ENCODE measurements around the gene ASPM.

The ASPM gene

GRCh38 chr1:197081117-197081753 is 65.2 kb downstream of the ASPM start:
- Histone ChIP-seq H3K9ac (ENCODE audit: low read length in 2 of 2) (no peak overlapping the region), H3K36me3 (ENCODE audit: control insufficient read depth in 2 of 2, insufficient read depth in 2 of 2, low read length in 2 of 2) (no peaks in the 10 kb centered on the region), H3K4me3 (ENCODE audit: low read length in 2 of 2) (no peak overlapping the region), H3K4me1 (ENCODE audit: control insufficient read depth, insufficient read depth, low read length) (no peaks in the 10 kb centered on the region), H3K9me3 (ENCODE audit: control insufficient read depth in 2 of 2, low read length in 2 of 2) (no peaks in the 10 kb centered on the region), H3K27ac (ENCODE audit: low read length) (no peak overlapping the region), H3K27me3 (ENCODE audit: control insufficient read depth in 1 of 2, insufficient read depth in 2 of 2, low read length in 2 of 2) (no peaks in the 10 kb centered on the region)

- Histone ChIP-seq H3K36me3 (ENCODE audit: control insufficient read depth in 2 of 2, insufficient read depth in 2 of 2, low read length in 2 of 2) (no peaks in the 10 kb centered on the region), H3K4me1 (ENCODE audit: control insufficient read depth, insufficient read depth, low read length) (no peaks in the 10 kb centered on the region)
Observed at GRCh38 chr1:197080323-197080722, 66.1 kb downstream of the ASPM start.

GRCh38 chr1:197076585-197076984 is 69.9 kb downstream of the ASPM start:
- Histone ChIP-seq H3K9ac (ENCODE audit: low read length in 2 of 2) (no peak overlapping the region), H3K36me3 (ENCODE audit: control insufficient read depth in 2 of 2, insufficient read depth in 2 of 2, low read length in 2 of 2) (no peaks in the 10 kb centered on the region), H3K27ac (ENCODE audit: low read length) (no peak overlapping the region), H3K4me1 (ENCODE audit: control insufficient read depth, insufficient read depth, low read length) (no peaks in the 10 kb centered on the region), H3K9me3 (ENCODE audit: control insufficient read depth in 2 of 2, low read length in 2 of 2) (no peaks in the 10 kb centered on the region), H3K4me3 (ENCODE audit: low read length in 2 of 2) (no peak overlapping the region), H3K27me3 (ENCODE audit: control insufficient read depth in 1 of 2, insufficient read depth in 2 of 2, low read length in 2 of 2) (no peaks in the 10 kb centered on the region)

More at GRCh38 chr1:197080323-197080722, 66.1 kb downstream of the ASPM start:
- Histone ChIP-seq H3K4me3 (ENCODE audit: low read length in 2 of 2) (no peak overlapping the region), H3K9ac (ENCODE audit: low read length in 2 of 2) (no peak overlapping the region), H3K9me3 (ENCODE audit: control insufficient read depth in 2 of 2, low read length in 2 of 2) (no peaks in the 10 kb centered on the region), H3K27ac (ENCODE audit: low read length) (no peak overlapping the region), H3K27me3 (ENCODE audit: control insufficient read depth in 1 of 2, insufficient read depth in 2 of 2, low read length in 2 of 2) (no peaks in the 10 kb centered on the region)

- Histone ChIP-seq H3K4me3 (ENCODE audit: low read length in 2 of 2) (no peak overlapping the region), H3K9ac (ENCODE audit: low read length in 2 of 2) (no peak overlapping the region), H3K9me3 (ENCODE audit: control insufficient read depth in 2 of 2, low read length in 2 of 2) (no peaks in the 10 kb centered on the region), H3K27ac (ENCODE audit: low read length) (no peak overlapping the region), H3K4me1 (ENCODE audit: control insufficient read depth, insufficient read depth, low read length) (no peaks in the 10 kb centered on the region), H3K27me3 (ENCODE audit: control insufficient read depth in 1 of 2, insufficient read depth in 2 of 2, low read length in 2 of 2) (no peaks in the 10 kb centered on the region), H3K36me3 (ENCODE audit: control insufficient read depth in 2 of 2, insufficient read depth in 2 of 2, low read length in 2 of 2) (no peaks in the 10 kb centered on the region)
Observed at GRCh38 chr1:197073978-197074377, 72.5 kb downstream of the ASPM start.

- Histone ChIP-seq H3K4me3 (ENCODE audit: low read length in 2 of 2) (no peak overlapping the region), H3K4me1 (ENCODE audit: control insufficient read depth, insufficient read depth, low read length) (no peaks in the 10 kb centered on the region), H3K36me3 (ENCODE audit: control insufficient read depth in 2 of 2, insufficient read depth in 2 of 2, low read length in 2 of 2) (no peaks in the 10 kb centered on the region), H3K27ac (ENCODE audit: low read length) (no peak overlapping the region), H3K27me3 (ENCODE audit: control insufficient read depth in 1 of 2, insufficient read depth in 2 of 2, low read length in 2 of 2) (no peaks in the 10 kb centered on the region), H3K9me3 (ENCODE audit: control insufficient read depth in 2 of 2, low read length in 2 of 2) (no peaks in the 10 kb centered on the region), H3K9ac (ENCODE audit: low read length in 2 of 2) (no peak overlapping the region)
Observed at GRCh38 chr1:197067457-197067818, 79.0 kb downstream of the ASPM start.

GRCh38 chr1:197066719-197067456 is 79.6 kb downstream of the ASPM start, which contains the start of gene F13B:
F13B (minus strand) TSS chr1:197067260; CDS start chr1:197067223, 37 bp downstream.
- Histone ChIP-seq H3K9ac (ENCODE audit: low read length in 2 of 2) (no peak within 1 kb of the TSS), H3K36me3 (ENCODE audit: control insufficient read depth in 2 of 2, insufficient read depth in 2 of 2, low read length in 2 of 2) (no peaks in the 10 kb centered on the region), H3K4me1 (ENCODE audit: control insufficient read depth, insufficient read depth, low read length) (no peaks in the 10 kb centered on the region), H3K4me3 (ENCODE audit: low read length in 2 of 2) (no peak within 1 kb of the TSS), H3K27ac (ENCODE audit: low read length) (no peak within 1 kb of the TSS), H3K27me3 (ENCODE audit: control insufficient read depth in 1 of 2, insufficient read depth in 2 of 2, low read length in 2 of 2) (no peaks in the 10 kb centered on the region), H3K9me3 (ENCODE audit: control insufficient read depth in 2 of 2, low read length in 2 of 2) (no peaks in the 10 kb centered on the region)

- Histone ChIP-seq H3K4me1 (ENCODE audit: control insufficient read depth, insufficient read depth, low read length) (no peaks in the 10 kb centered on the region), H3K9me3 (ENCODE audit: control insufficient read depth in 2 of 2, low read length in 2 of 2) (no peaks in the 10 kb centered on the region), H3K36me3 (ENCODE audit: control insufficient read depth in 2 of 2, insufficient read depth in 2 of 2, low read length in 2 of 2) (no peaks in the 10 kb centered on the region), H3K27ac (ENCODE audit: low read length) (no peak overlapping the region), H3K27me3 (ENCODE audit: control insufficient read depth in 1 of 2, insufficient read depth in 2 of 2, low read length in 2 of 2) (no peaks in the 10 kb centered on the region), H3K4me3 (ENCODE audit: low read length in 2 of 2) (no peak overlapping the region), H3K9ac (ENCODE audit: low read length in 2 of 2) (no peak overlapping the region)
Observed at GRCh38 chr1:197066277-197066676, 80.2 kb downstream of the ASPM start.

- H3K4me3 ChIP-seq (ENCODE audit: low read length in 2 of 2) = no peak overlapping the region
- H3K27ac ChIP-seq (ENCODE audit: low read length) = no peak overlapping the region
Observed at GRCh38 chr1:197065559-197065958, 80.9 kb downstream of the ASPM start.

GRCh38 chr1:197063212-197063611 is 83.3 kb downstream of the ASPM start:
- H3K27me3 ChIP-seq (ENCODE audit: control insufficient read depth in 1 of 2, insufficient read depth in 2 of 2, low read length in 2 of 2) = no peaks in the 10 kb centered on the region
- no peak overlapping the region for H3K4me3 ChIP-seq (ENCODE audit: low read length in 2 of 2)
- H3K27ac ChIP-seq (ENCODE audit: low read length) = no peak overlapping the region
- H3K9ac ChIP-seq (ENCODE audit: low read length in 2 of 2) = no peak overlapping the region
- no peaks in the 10 kb centered on the region for H3K36me3 ChIP-seq (ENCODE audit: control insufficient read depth in 2 of 2, insufficient read depth in 2 of 2, low read length in 2 of 2)
- no peaks in the 10 kb centered on the region for H3K4me1 ChIP-seq (ENCODE audit: control insufficient read depth, insufficient read depth, low read length)
- no peaks in the 10 kb centered on the region for H3K9me3 ChIP-seq (ENCODE audit: control insufficient read depth in 2 of 2, low read length in 2 of 2)

More at GRCh38 chr1:197065559-197065958, 80.9 kb downstream of the ASPM start:
- Histone ChIP-seq H3K27me3 (ENCODE audit: control insufficient read depth in 1 of 2, insufficient read depth in 2 of 2, low read length in 2 of 2) (no peaks in the 10 kb centered on the region), H3K9ac (ENCODE audit: low read length in 2 of 2) (no peak overlapping the region), H3K36me3 (ENCODE audit: control insufficient read depth in 2 of 2, insufficient read depth in 2 of 2, low read length in 2 of 2) (no peaks in the 10 kb centered on the region), H3K4me1 (ENCODE audit: control insufficient read depth, insufficient read depth, low read length) (no peaks in the 10 kb centered on the region), H3K9me3 (ENCODE audit: control insufficient read depth in 2 of 2, low read length in 2 of 2) (no peaks in the 10 kb centered on the region)

- Histone ChIP-seq H3K9ac (ENCODE audit: low read length in 2 of 2) (no peak overlapping the region), H3K4me3 (ENCODE audit: low read length in 2 of 2) (no peak overlapping the region), H3K27ac (ENCODE audit: low read length) (no peak overlapping the region), H3K4me1 (ENCODE audit: control insufficient read depth, insufficient read depth, low read length) (no peaks in the 10 kb centered on the region), H3K27me3 (ENCODE audit: control insufficient read depth in 1 of 2, insufficient read depth in 2 of 2, low read length in 2 of 2) (no peaks in the 10 kb centered on the region), H3K36me3 (ENCODE audit: control insufficient read depth in 2 of 2, insufficient read depth in 2 of 2, low read length in 2 of 2) (no peaks in the 10 kb centered on the region), H3K9me3 (ENCODE audit: control insufficient read depth in 2 of 2, low read length in 2 of 2) (no peaks in the 10 kb centered on the region)
Observed at GRCh38 chr1:197062692-197063091, 83.8 kb downstream of the ASPM start.

- no peak overlapping the region for H3K9ac ChIP-seq (ENCODE audit: low read length in 2 of 2)
- H3K9me3 ChIP-seq (ENCODE audit: control insufficient read depth in 2 of 2, low read length in 2 of 2) = no peaks in the 10 kb centered on the region
- no peaks in the 10 kb centered on the region for H3K27me3 ChIP-seq (ENCODE audit: control insufficient read depth in 1 of 2, insufficient read depth in 2 of 2, low read length in 2 of 2)
- no peak overlapping the region for H3K4me3 ChIP-seq (ENCODE audit: low read length in 2 of 2)
- H3K4me1 ChIP-seq (ENCODE audit: control insufficient read depth, insufficient read depth, low read length) = no peaks in the 10 kb centered on the region
- H3K36me3 ChIP-seq (ENCODE audit: control insufficient read depth in 2 of 2, insufficient read depth in 2 of 2, low read length in 2 of 2) = no peaks in the 10 kb centered on the region
- H3K27ac ChIP-seq (ENCODE audit: low read length) = no peak overlapping the region
Observed at GRCh38 chr1:197049100-197049499, 97.4 kb downstream of the ASPM start.

All from stomach smooth muscle (tissue), 2 donors.